ENCODE results near the gene ERBIN. TPM values are rescaled to one million over a fixed set of nuclear protein-coding genes. Genes with fewer than 3 reads are reported as not detected.
"Not testable (repeated sequence)": the region's sequence is repeated elsewhere in the genome, so short reads cannot be mapped to it uniquely, and the experiment has no call there.

ERBIN gene, protein sequence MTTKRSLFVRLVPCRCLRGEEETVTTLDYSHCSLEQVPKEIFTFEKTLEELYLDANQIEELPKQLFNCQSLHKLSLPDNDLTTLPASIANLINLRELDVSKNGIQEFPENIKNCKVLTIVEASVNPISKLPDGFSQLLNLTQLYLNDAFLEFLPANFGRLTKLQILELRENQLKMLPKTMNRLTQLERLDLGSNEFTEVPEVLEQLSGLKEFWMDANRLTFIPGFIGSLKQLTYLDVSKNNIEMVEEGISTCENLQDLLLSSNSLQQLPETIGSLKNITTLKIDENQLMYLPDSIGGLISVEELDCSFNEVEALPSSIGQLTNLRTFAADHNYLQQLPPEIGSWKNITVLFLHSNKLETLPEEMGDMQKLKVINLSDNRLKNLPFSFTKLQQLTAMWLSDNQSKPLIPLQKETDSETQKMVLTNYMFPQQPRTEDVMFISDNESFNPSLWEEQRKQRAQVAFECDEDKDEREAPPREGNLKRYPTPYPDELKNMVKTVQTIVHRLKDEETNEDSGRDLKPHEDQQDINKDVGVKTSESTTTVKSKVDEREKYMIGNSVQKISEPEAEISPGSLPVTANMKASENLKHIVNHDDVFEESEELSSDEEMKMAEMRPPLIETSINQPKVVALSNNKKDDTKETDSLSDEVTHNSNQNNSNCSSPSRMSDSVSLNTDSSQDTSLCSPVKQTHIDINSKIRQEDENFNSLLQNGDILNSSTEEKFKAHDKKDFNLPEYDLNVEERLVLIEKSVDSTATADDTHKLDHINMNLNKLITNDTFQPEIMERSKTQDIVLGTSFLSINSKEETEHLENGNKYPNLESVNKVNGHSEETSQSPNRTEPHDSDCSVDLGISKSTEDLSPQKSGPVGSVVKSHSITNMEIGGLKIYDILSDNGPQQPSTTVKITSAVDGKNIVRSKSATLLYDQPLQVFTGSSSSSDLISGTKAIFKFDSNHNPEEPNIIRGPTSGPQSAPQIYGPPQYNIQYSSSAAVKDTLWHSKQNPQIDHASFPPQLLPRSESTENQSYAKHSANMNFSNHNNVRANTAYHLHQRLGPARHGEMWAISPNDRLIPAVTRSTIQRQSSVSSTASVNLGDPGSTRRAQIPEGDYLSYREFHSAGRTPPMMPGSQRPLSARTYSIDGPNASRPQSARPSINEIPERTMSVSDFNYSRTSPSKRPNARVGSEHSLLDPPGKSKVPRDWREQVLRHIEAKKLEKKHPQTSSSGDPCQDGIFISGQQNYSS (N-terminal part only)
- total RNA-seq (2014; rRNA removed; shearing (Covaris generic)) (110 and 112 TPM in 2 replicates), polyA plus RNA-seq (2016; fragmentation: Nextera tagmentation; extraction: Ambion mirVana) (42.8 and 46.4 TPM in 2 replicates)

DNA sequence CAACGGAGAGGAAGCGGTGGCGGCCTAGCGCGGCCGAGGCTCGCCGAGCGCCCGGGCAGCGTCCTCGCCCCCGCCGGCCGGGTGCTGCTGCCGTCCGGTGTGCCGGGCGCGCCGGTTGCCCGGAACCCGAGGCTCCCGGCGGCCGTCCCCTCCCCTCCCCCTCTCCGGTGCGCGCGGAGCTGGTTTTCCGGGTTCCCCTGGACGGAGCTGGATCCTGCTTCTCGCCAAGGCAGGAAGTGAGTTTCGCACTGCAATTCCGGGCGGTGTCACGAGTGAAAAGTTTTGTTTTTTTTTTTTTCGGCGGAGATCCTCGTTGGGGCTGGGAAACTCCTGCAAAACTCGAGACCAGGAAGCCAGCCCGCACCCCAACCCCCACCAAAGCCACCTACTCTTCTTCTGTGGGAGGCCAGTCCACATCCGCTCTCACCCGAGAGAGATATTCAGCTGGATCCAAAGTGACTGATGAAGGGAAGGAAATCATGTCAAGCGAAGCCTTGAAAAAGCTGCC, at the start of gene ERBIN:
TSS of gene ERBIN (plus strand) at position 300 of the 508 bp plus-strand sequence. CDS start 66,144 bp downstream, outside the sequence.
- Histone ChIP-seq H3F3A (ENCODE audit: insufficient read depth) (peaks cover 45% of the 10 kb centered on the region), H3K4me1 (ENCODE audit: insufficient read depth) (peaks cover 24% of the 10 kb centered on the region), H3K79me2 (ENCODE audit: insufficient read depth) (peaks cover 59% of the 10 kb centered on the region), H3K9me2 (ENCODE audit: insufficient read depth) (no peaks in the 10 kb centered on the region), H4K20me1 (ENCODE audit: insufficient read depth) (peaks cover 13% of the 10 kb centered on the region; the same call in 1 of the 2 replicates), H3K27ac (peak within 1 kb of the TSS; percentile 98), H3K36me3 (ENCODE audit: low read depth) (peaks cover 17% of the 10 kb centered on the region), H2AFZ (peak within 1 kb of the TSS; percentile 37), H3K9ac (peak within 1 kb of the TSS; percentile 97), H3K27me3 (replicated peaks; ENCODE audit: insufficient read depth) (no peaks in the 10 kb centered on the region), H3K4me3 (peak within 1 kb of the TSS; percentile 97), H3K4me2 (ENCODE audit: unreplicated experiment) (peak within 1 kb of the TSS; percentile 91), H3K9me3 (ENCODE audit: low read depth) (no peaks in the 10 kb centered on the region)
- DNase-seq: peak; percentile 87
- 0% methylated on average over 28 to 34 of the region's 45 CpGs for WGBS, 2 experiments (ENCODE audit: low coverage in 1 of 2, low lambda C conversion rate in 2 of 2, missing lambda C conversion rate in 2 of 2)
- in situ Hi-C loops (cut with MboI): no loop called here
- TF ChIP-seq EZH2phosphoT487 (IDR thresholded peaks at IDR 0.05; ENCODE audit: insufficient read depth, low read depth): no peak
- TF ChIP-seq EZH2 (IDR thresholded peaks at IDR 0.05; ENCODE audit: insufficient read depth, poor library complexity, severe bottlenecking): no peak

DNA sequence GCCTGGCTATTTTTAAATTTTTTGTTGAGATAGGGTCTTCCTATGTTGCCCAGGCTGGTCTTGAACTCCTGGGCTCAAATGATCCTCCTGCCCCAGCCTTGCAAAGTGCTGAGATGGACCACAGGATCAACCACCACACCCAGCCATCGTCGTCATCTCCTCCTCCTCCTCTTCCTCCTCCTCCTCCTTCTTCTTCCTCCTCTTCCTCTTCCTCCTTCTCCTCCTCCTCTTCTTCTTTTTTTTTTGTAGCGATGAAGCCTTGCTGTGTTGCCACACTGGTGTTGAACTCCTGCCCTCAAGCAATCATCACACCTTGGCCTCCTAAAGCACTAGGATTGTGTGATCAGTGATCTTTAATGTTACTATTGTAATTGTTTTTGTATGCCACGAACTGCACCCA, 49.4 kb upstream of the ERBIN start:
- Histone ChIP-seq H3K27ac (no peak overlapping the region), H2AFZ (no peak overlapping the region), H3K9me2 (ENCODE audit: insufficient read depth) (no peaks in the 10 kb centered on the region), H3K4me1 (ENCODE audit: insufficient read depth) (peaks cover 48% of the 10 kb centered on the region), H3F3A (ENCODE audit: insufficient read depth) (peaks cover 39% of the 10 kb centered on the region), H3K4me3 (no peak overlapping the region), H3K36me3 (ENCODE audit: low read depth) (no peaks in the 10 kb centered on the region), H4K20me1 (ENCODE audit: insufficient read depth) (no peaks in the 10 kb centered on the region), H3K9me3 (ENCODE audit: low read depth) (no peaks in the 10 kb centered on the region), H3K4me2 (ENCODE audit: unreplicated experiment) (no peak overlapping the region), H3K9ac (no peak overlapping the region), H3K27me3 (replicated peaks; ENCODE audit: insufficient read depth) (no peaks in the 10 kb centered on the region), H3K79me2 (ENCODE audit: insufficient read depth) (no peaks in the 10 kb centered on the region)
- TF ChIP-seq EZH2phosphoT487 (IDR thresholded peaks at IDR 0.05; ENCODE audit: insufficient read depth, low read depth): no peak
- no peak for TF ChIP-seq EZH2 (IDR thresholded peaks at IDR 0.05; ENCODE audit: insufficient read depth, poor library complexity, severe bottlenecking)
- in situ Hi-C loops (cut with MboI): no loop called here
- DNase-seq: no peak
- WGBS, 2 experiments (ENCODE audit: low coverage in 1 of 2, low lambda C conversion rate in 2 of 2, missing lambda C conversion rate in 2 of 2): 98% methylated on average over 4 of the region's 4 CpGs

DNA sequence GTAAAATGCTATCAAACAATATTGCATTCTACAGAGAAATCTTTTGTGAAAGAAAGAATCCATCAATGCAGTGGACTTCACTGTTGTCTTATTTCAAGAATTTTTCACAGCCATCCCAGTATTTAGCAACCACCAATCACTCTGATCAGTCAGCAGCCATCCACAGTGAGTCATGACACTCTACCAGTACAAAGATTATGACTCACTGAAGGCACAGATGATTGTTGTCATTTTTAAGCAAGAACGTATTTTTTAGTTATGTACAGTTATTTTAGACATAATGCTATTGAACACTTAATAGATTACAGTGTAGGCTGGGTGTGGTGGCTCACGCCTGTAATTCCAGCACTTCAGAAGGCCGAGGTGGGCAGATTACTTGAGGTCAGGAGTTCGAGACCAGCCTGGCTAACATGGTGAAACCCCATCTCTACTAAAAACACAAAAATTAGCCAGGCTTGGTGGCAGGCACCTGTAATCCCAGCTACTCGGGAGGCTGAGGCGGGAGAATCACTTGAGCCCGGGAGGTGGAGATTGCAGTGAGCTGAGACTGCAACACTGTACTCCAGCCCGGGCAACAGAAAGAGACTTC, 46.6 kb upstream of the ERBIN start:
- in situ Hi-C loops (cut with MboI); H3K9me3 ChIP-seq (ENCODE audit: low read depth); H4K20me1 ChIP-seq (ENCODE audit: insufficient read depth); H3K9ac ChIP-seq; H2AFZ ChIP-seq; H3K27me3 ChIP-seq (replicated peaks; ENCODE audit: insufficient read depth); H3K9me2 ChIP-seq (ENCODE audit: insufficient read depth); H3K4me3 ChIP-seq; H3K79me2 ChIP-seq (ENCODE audit: insufficient read depth); H3K36me3 ChIP-seq (ENCODE audit: low read depth): not testable (repeated sequence)
- peaks cover 31% of the 10 kb centered on the region for H3K4me1 ChIP-seq (ENCODE audit: insufficient read depth)
- peak overlapping the region; percentile 27 for H3K4me2 ChIP-seq (ENCODE audit: unreplicated experiment)
- peak; percentile 95 for DNase-seq
- peaks cover 23% of the 10 kb centered on the region for H3F3A ChIP-seq (ENCODE audit: insufficient read depth)
- 40 to 45% methylated on average over 8 of the region's 8 CpGs for WGBS, 2 experiments (ENCODE audit: low coverage in 1 of 2, low lambda C conversion rate in 2 of 2, missing lambda C conversion rate in 2 of 2)
- H3K27ac ChIP-seq: peak overlapping the region; percentile 71

Data from GM23248 (cell line).